Neural cell (in vitro differentiated cells): Measurements from ENCODE around the gene MT1HL1.

ENCODE experiments used
- CTCF ChIP-seq: fragments of 450-650 bp; IDR thresholded peaks from 2 replicates; pipeline ENCODE4 v1.5.1; 2014; ENCODE audit warnings: antibody characterized with exemption, mild to moderate bottlenecking, moderate library complexity; ENCODE audit not compliant: poor library complexity, severe bottlenecking
- EP300 ChIP-seq: fragments of 450-650 bp; conservative IDR thresholded peaks from 2 replicates; pipeline ENCODE4 v1.6.1; 2014; ENCODE audit warnings: antibody characterized with exemption, mild to moderate bottlenecking, moderate library complexity; ENCODE audit not compliant: poor library complexity, severe bottlenecking
- EZH2 ChIP-seq: fragments of 200-600, 300-800 bp; shearing (Covaris generic), sonication (generic); IDR thresholded peaks from 2 replicates; pipeline ENCODE4 v1.6.1; 2014; ENCODE audit warnings: antibody characterized with exemption, low read length, borderline replicate concordance, mild to moderate bottlenecking; ENCODE audit not compliant: insufficient read depth, poor library complexity, severe bottlenecking
- POLR2AphosphoS5 ChIP-seq: IDR thresholded peaks from 2 replicates; pipeline ENCODE4 v1.6.1; 2012
- RAD21 ChIP-seq: fragments of 450-650 bp; conservative IDR thresholded peaks from 2 replicates; pipeline ENCODE4 v1.6.1; 2014; ENCODE audit warnings: antibody characterized with exemption, mild to moderate bottlenecking, moderate library complexity

- TF ChIP-seq EZH2 (no peak), CTCF (no peak), POLR2AphosphoS5 (no peak), EP300 (no peak), RAD21 (no peak)
These were observed 12.4 kb upstream of the MT1HL1 start for GRCh38 chr1:237016626-237017025.
